Brain microvascular endothelial cell (primary cell): ENCODE data around the gene TCAP.
"Not testable (repeated sequence)": the region's sequence is repeated elsewhere in the genome, so short reads cannot be mapped to it uniquely, and the experiment has no call there.

ENCODE experiments used
- DNase-seq: peaks from one replicate; pipeline ENCODE4 v3.0.0-alpha.2; 2020
- H3K27ac ChIP-seq: fragments of 250-450 bp; sonication (Bioruptor Pico); 2 replicates; pipeline ENCODE4 v1.5.1; 2020; ENCODE audit warnings: mild to moderate bottlenecking, moderate library complexity
- H3K27me3 ChIP-seq: fragments of 250-450 bp; sonication (Bioruptor Pico); replicated peaks from 2 replicates; pipeline ENCODE4 v1.5.1; 2020; ENCODE audit warnings: mild to moderate bottlenecking
- H3K36me3 ChIP-seq: fragments of 250-450 bp; sonication (Bioruptor Pico); replicated peaks from 2 replicates; pipeline ENCODE4 v1.5.1; 2020; ENCODE audit warnings: mild to moderate bottlenecking
- H3K4me3 ChIP-seq: 2 replicates; pipeline ENCODE4 v1.5.1; 2011; ENCODE audit warnings: low read depth, mild to moderate bottlenecking, control low read depth, low read length, moderate library complexity
- in situ Hi-C: cut with HindIII; loops from 2 replicates; pipeline ENCODE4 v1.10.0; 2017; ENCODE audit warnings: low sequenced_read_pairs, low pct_ligation_motif_present
- TF ChIP-seq, protein P1 (sequence below): IDR thresholded peaks from 2 replicates; pipeline ENCODE4 v1.5.1; 2011; ENCODE audit warnings: low read depth, mild to moderate bottlenecking, moderate library complexity, low read length, control low read depth, inconsistent platforms; ENCODE audit errors: missing control alignments

TCAP gene

DNA sequence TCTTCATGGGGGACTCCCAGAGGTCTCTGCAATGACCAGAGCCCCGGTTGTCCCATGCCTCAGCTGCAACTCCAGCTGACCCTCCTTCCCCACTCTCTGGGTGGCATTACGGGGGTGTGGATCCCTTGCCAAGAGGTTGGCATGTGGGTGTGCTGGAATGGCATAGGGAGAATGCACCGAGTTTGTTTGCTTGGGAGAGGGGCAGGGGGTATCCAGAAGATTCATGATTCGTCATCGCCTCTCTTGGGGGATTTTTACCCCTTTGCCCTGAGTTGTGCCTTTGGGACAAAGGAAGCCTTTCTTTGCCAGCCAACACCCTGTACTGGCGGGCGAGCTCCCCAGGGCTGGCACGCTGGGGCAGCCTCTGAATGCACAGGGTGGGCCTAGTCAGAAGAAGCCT lies 41.2 kb downstream of the TCAP start:
- Histone ChIP-seq H3K27ac (no peak overlapping the region), H3K36me3 (peaks cover 26% of the 10 kb centered on the region), H3K27me3 (no peaks in the 10 kb centered on the region), H3K4me3 (no peak overlapping the region)
- TF ChIP-seq, protein P1, sequence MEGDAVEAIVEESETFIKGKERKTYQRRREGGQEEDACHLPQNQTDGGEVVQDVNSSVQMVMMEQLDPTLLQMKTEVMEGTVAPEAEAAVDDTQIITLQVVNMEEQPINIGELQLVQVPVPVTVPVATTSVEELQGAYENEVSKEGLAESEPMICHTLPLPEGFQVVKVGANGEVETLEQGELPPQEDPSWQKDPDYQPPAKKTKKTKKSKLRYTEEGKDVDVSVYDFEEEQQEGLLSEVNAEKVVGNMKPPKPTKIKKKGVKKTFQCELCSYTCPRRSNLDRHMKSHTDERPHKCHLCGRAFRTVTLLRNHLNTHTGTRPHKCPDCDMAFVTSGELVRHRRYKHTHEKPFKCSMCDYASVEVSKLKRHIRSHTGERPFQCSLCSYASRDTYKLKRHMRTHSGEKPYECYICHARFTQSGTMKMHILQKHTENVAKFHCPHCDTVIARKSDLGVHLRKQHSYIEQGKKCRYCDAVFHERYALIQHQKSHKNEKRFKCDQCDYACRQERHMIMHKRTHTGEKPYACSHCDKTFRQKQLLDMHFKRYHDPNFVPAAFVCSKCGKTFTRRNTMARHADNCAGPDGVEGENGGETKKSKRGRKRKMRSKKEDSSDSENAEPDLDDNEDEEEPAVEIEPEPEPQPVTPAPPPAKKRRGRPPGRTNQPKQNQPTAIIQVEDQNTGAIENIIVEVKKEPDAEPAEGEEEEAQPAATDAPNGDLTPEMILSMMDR: no peak
- in situ Hi-C loops: no loop called here
- no peak for DNase-seq

DNA sequence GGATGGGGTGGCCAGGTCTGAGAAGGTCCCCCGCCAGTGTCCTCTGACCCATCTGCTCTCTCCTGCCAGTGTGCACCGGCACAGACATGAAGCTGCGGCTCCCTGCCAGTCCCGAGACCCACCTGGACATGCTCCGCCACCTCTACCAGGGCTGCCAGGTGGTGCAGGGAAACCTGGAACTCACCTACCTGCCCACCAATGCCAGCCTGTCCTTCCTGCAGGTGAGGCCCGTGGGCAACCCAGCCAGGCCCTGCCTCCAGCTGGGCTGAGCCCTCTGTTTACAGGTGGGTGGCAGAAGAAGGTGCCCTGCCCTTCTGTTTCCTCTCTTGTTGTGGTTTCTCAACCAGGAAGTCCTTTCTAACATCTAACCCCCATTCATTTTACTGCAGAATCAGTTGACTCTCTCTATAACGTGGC lies 41.8 kb downstream of the TCAP start:
- no peak overlapping the region for H3K4me3 ChIP-seq
- H3K36me3 ChIP-seq: peaks cover 31% of the 10 kb centered on the region
- TF ChIP-seq, protein P1: no peak
- DNase-seq: no peak
- H3K27me3 ChIP-seq: no peaks in the 10 kb centered on the region
- in situ Hi-C loops: no loop called here
- no peak overlapping the region for H3K27ac ChIP-seq

- TF ChIP-seq, protein P1: no peak
- Histone ChIP-seq H3K27me3 (no peaks in the 10 kb centered on the region), H3K4me3 (no peak overlapping the region), H3K27ac (no peak overlapping the region), H3K36me3 (peaks cover 31% of the 10 kb centered on the region)
- DNase-seq: no peak
- in situ Hi-C loops: no loop called here
Observed at GRCh38 chr17:39709319-39709997, 44.3 kb downstream of the TCAP start.

DNA sequence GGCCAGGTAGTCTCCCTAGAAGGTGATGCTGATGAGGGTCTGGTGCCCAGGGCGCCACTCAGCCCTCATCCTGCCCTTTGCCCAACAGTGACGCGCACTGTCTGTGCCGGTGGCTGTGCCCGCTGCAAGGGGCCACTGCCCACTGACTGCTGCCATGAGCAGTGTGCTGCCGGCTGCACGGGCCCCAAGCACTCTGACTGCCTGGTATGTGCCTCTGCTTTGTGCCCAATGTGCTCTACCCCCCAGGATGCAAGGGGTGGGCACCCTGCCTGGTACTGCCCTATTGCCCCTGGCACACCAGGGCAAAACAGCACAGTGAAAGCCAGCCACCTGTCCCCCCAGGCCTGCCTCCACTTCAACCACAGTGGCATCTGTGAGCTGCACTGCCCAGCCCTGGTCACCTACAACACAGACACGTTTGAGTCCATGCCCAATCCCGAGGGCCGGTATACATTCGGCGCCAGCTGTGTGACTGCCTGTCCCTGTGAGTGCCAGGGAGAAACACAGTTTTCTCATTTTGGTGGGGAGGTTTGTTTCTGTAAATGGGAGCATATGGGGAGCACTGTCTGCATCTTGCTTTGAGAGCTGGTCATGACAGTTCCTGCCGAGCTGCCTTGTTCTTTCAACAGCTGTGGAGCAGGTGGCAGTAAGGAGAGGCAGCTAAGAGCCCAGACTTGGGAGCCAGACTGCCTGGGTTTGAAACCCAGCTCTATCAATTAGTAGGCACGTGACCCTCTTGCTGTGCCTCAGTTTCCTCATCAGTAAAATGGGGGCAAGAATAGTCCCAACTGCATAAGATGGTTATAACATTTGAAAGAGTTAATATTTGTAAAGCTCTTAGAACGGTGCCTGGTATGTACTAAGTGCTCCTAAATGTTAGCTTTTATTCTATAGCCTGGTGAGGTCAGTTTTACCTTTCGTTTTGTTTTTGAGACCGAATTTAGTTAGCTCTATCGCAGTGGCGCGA lies 45.1 kb downstream of the TCAP start:
- TF ChIP-seq, protein P1: no peak
- Histone ChIP-seq H3K36me3 (peaks cover 33% of the 10 kb centered on the region), H3K27ac (no peak overlapping the region), H3K4me3 (no peak overlapping the region), H3K27me3 (no peaks in the 10 kb centered on the region)
- no peak for DNase-seq
- in situ Hi-C loops: no loop called here

- DNase-seq, in situ Hi-C loops, H3K27ac ChIP-seq, H3K27me3 ChIP-seq, H3K4me3 ChIP-seq: not testable (repeated sequence)
- H3K36me3 ChIP-seq: peaks cover 41% of the 10 kb centered on the region
Observed at GRCh38 chr17:39711071-39711470, 45.9 kb downstream of the TCAP start.

DNA sequence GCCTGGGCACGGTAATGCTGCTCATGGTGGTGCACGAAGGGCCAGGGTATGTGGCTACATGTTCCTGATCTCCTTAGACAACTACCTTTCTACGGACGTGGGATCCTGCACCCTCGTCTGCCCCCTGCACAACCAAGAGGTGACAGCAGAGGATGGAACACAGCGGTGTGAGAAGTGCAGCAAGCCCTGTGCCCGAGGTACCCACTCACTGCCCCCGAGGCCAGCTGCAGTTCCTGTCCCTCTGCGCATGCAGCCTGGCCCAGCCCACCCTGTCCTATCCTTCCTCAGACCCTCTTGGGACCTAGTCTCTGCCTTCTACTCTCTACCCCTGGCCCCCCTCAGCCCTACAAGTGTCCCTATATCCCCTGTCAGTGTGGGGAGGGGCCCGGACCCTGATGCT lies 46.7 kb downstream of the TCAP start:
- Histone ChIP-seq H3K27ac (no peak overlapping the region), H3K36me3 (peaks cover 41% of the 10 kb centered on the region), H3K4me3 (no peak overlapping the region), H3K27me3 (no peaks in the 10 kb centered on the region)
- in situ Hi-C loops: no loop called here
- TF ChIP-seq, protein P1: no peak
- no peak for DNase-seq
